Measurements from ENCODE around the gene AQP12A.

The AQP12A gene

GRCh38 chr2:240725266-240725665 lies 33.6 kb downstream of the AQP12A start:
- in situ Hi-C loops (cut with MboI; ENCODE audit: low pct_unique_long_range_greater_than_20kb, low sequenced_read_pairs, unreplicated experiment): no loop called here
- no peak for TF ChIP-seq CTCF (IDR thresholded peaks at IDR 0.05; ENCODE audit: extremely low read depth, insufficient read depth, missing control alignments)
- DNase-seq (ENCODE audit: low spot score): no peak

GRCh38 chr2:240725671-240726070 lies 34.0 kb downstream of the AQP12A start:
- no peak for DNase-seq (ENCODE audit: low spot score)
- no peak for TF ChIP-seq CTCF (IDR thresholded peaks at IDR 0.05; ENCODE audit: extremely low read depth, insufficient read depth, missing control alignments)
- in situ Hi-C loops (cut with MboI; ENCODE audit: low pct_unique_long_range_greater_than_20kb, low sequenced_read_pairs, unreplicated experiment): no loop called here

- in situ Hi-C loops (cut with MboI; ENCODE audit: low pct_unique_long_range_greater_than_20kb, low sequenced_read_pairs, unreplicated experiment): no loop called here
- no peak for DNase-seq (ENCODE audit: low spot score)
- TF ChIP-seq CTCF (IDR thresholded peaks at IDR 0.05; ENCODE audit: extremely low read depth, insufficient read depth, missing control alignments): no peak
These were observed 35.2 kb downstream of the AQP12A start for GRCh38 chr2:240726876-240727275.

- no peak for TF ChIP-seq CTCF (IDR thresholded peaks at IDR 0.05; ENCODE audit: extremely low read depth, insufficient read depth, missing control alignments)
- in situ Hi-C loops (cut with MboI; ENCODE audit: low pct_unique_long_range_greater_than_20kb, low sequenced_read_pairs, unreplicated experiment): no loop called here
- DNase-seq (ENCODE audit: low spot score): no peak
These were observed 35.8 kb downstream of the AQP12A start for GRCh38 chr2:240727439-240727838.

GRCh38 chr2:240727913-240728312 lies 36.2 kb downstream of the AQP12A start:
- DNase-seq (ENCODE audit: low spot score): no peak
- no peak for TF ChIP-seq CTCF (IDR thresholded peaks at IDR 0.05; ENCODE audit: extremely low read depth, insufficient read depth, missing control alignments)
- in situ Hi-C loops (cut with MboI; ENCODE audit: low pct_unique_long_range_greater_than_20kb, low sequenced_read_pairs, unreplicated experiment): no loop called here

GRCh38 chr2:240728361-240728760 lies 36.7 kb downstream of the AQP12A start:
- no peak for TF ChIP-seq CTCF (IDR thresholded peaks at IDR 0.05; ENCODE audit: extremely low read depth, insufficient read depth, missing control alignments)

GRCh38 chr2:240728827-240729226 lies 37.2 kb downstream of the AQP12A start:
- in situ Hi-C loops (cut with MboI; ENCODE audit: low pct_unique_long_range_greater_than_20kb, low sequenced_read_pairs, unreplicated experiment): no loop called here
- DNase-seq (ENCODE audit: low spot score): no peak
- no peak for TF ChIP-seq CTCF (IDR thresholded peaks at IDR 0.05; ENCODE audit: extremely low read depth, insufficient read depth, missing control alignments)

More at GRCh38 chr2:240728361-240728760, 36.7 kb downstream of the AQP12A start:
- in situ Hi-C loops (cut with MboI; ENCODE audit: low pct_unique_long_range_greater_than_20kb, low sequenced_read_pairs, unreplicated experiment): no loop called here
- no peak for DNase-seq (ENCODE audit: low spot score)
